ENCODE measurements around the gene GPR22. TPM values are rescaled to one million over a fixed set of nuclear protein-coding genes. Genes with fewer than 3 reads are reported as not detected.

GPR22 gene
- polyA plus RNA-seq, 3 donors = 0.18 TPM; not detected in 2

- Mint-ChIP-seq H3K9me3 (peaks cover 0 to 3% (median 0%) of the 10 kb centered on the region in 7 donors), H3K4me3 (no peak overlapping the region), H3K27me3 (ENCODE audit: low read depth in 3 of 3) (no peaks in the 10 kb centered on the region), H3K36me3 (peaks cover 4 to 6% of the 10 kb centered on the region in 2 donors), H3K27ac (peak overlapping the region in 3 of 7 donors; percentile 1 to 74 (median 57)), H3K4me1 (peaks cover 6% of the 10 kb centered on the region)
- H3K36me3 ChIP-seq (replicated peaks in 1 of 2; ENCODE audit: control insufficient read depth in 1 of 2, insufficient read depth in 2 of 2, low read length in 2 of 2) = no peaks in the 10 kb centered on the region
- no peaks in the 10 kb centered on the region for H3K4me1 ChIP-seq (ENCODE audit: control insufficient read depth in 1 of 2, insufficient read depth in 2 of 2, low read length in 2 of 2)
- H3K79me2 ChIP-seq (ENCODE audit: insufficient read depth, low read length) = no peaks in the 10 kb centered on the region
- H3K27ac ChIP-seq (ENCODE audit: low read depth in 1 of 2, low read length in 2 of 2) = no peak overlapping the region
- H2AFZ ChIP-seq (ENCODE audit: insufficient read depth, low read depth, low read length, poor library complexity, severe bottlenecking) = no peak overlapping the region
- H3K9ac ChIP-seq (ENCODE audit: insufficient read depth, low read length, poor library complexity, severe bottlenecking) = no peak overlapping the region
- H4K20me1 ChIP-seq (ENCODE audit: insufficient read depth, low read length) = peaks cover 4% of the 10 kb centered on the region
- intact Hi-C loops (cut with micrococcal nuclease) = no loop called here
- TF ChIP-seq CTCF (IDR thresholded peaks at IDR 0.05) = no peak
- no peaks in the 10 kb centered on the region for H3K9me3 ChIP-seq (replicated peaks in 1 of 2; ENCODE audit: control insufficient read depth in 1 of 2, insufficient read depth in 1 of 2, low read length in 2 of 2)
- DNase-seq = no peak
- 80% methylated on average over 1 of the region's 3 CpGs for WGBS (ENCODE audit: insufficient coverage)
- H3K27me3 ChIP-seq (ENCODE audit: control insufficient read depth in 2 of 2, insufficient read depth in 2 of 2, low read length in 2 of 2) = no peaks in the 10 kb centered on the region
- H3K4me2 ChIP-seq (replicated peaks; ENCODE audit: extremely low read depth, low read length, poor library complexity, severe bottlenecking) = no peak overlapping the region
- H3K4me3 ChIP-seq (replicated peaks in 1 of 3; ENCODE audit: low read depth in 2 of 3, low read length in 3 of 3) = no peak overlapping the region
Observed at GRCh38 chr7:107486041-107486440, 16.2 kb downstream of the GPR22 start.

GRCh38 chr7:107492875-107493274 lies 23.0 kb downstream of the GPR22 start:
- peaks cover 24% of the 10 kb centered on the region for H4K20me1 ChIP-seq (ENCODE audit: insufficient read depth, low read length)
- no peak for DNase-seq
- H3K79me2 ChIP-seq (ENCODE audit: insufficient read depth, low read length) = no peaks in the 10 kb centered on the region
- H3K4me3 ChIP-seq (replicated peaks in 1 of 3; ENCODE audit: low read depth in 2 of 3, low read length in 3 of 3) = no peak overlapping the region
- no peaks in the 10 kb centered on the region for H3K36me3 ChIP-seq (replicated peaks in 1 of 2; ENCODE audit: control insufficient read depth in 1 of 2, insufficient read depth in 2 of 2, low read length in 2 of 2)
- peaks cover 5 to 10% of the 10 kb centered on the region in 2 donors for H3K36me3 Mint-ChIP-seq
- H3K9me3 ChIP-seq (replicated peaks in 1 of 2; ENCODE audit: control insufficient read depth in 1 of 2, insufficient read depth in 1 of 2, low read length in 2 of 2) = no peaks in the 10 kb centered on the region
- intact Hi-C loops (cut with micrococcal nuclease) = no loop called here
- no peak overlapping the region for H3K9ac ChIP-seq (ENCODE audit: insufficient read depth, low read length, poor library complexity, severe bottlenecking)
- no peak overlapping the region for H3K4me3 Mint-ChIP-seq
- no peaks in the 10 kb centered on the region for H3K27me3 Mint-ChIP-seq (ENCODE audit: low read depth in 3 of 3)
- H2AFZ ChIP-seq (ENCODE audit: insufficient read depth, low read depth, low read length, poor library complexity, severe bottlenecking) = no peak overlapping the region
- no CpG with 5 or more reads among the region's 2 CpGs for WGBS (ENCODE audit: insufficient coverage)
- peak overlapping the region in 1 of 7 donors; percentile 39 for H3K27ac Mint-ChIP-seq
- TF ChIP-seq CTCF (IDR thresholded peaks at IDR 0.05) = no peak
- H3K27ac ChIP-seq (ENCODE audit: low read depth in 1 of 2, low read length in 2 of 2) = no peak overlapping the region
- no peaks in the 10 kb centered on the region for H3K4me1 ChIP-seq (ENCODE audit: control insufficient read depth in 1 of 2, insufficient read depth in 2 of 2, low read length in 2 of 2)
- H3K4me1 Mint-ChIP-seq = peaks cover 2% of the 10 kb centered on the region
- H3K4me2 ChIP-seq (replicated peaks; ENCODE audit: extremely low read depth, low read length, poor library complexity, severe bottlenecking) = no peak overlapping the region
- H3K9me3 Mint-ChIP-seq = peaks cover 0 to 6% (median 0%) of the 10 kb centered on the region in 7 donors
- no peaks in the 10 kb centered on the region for H3K27me3 ChIP-seq (ENCODE audit: control insufficient read depth in 2 of 2, insufficient read depth in 2 of 2, low read length in 2 of 2)
